NCI-H187 treated with DMSO at 0.1 percent for 48 hours (cell line): ENCODE data around the gene BMP2.

Experiments used
- DNase-seq: peaks from one replicate; lab custom pipeline; 2025; lab: John Stamatoyannopoulos, UW

Gene BMP2

DNA sequence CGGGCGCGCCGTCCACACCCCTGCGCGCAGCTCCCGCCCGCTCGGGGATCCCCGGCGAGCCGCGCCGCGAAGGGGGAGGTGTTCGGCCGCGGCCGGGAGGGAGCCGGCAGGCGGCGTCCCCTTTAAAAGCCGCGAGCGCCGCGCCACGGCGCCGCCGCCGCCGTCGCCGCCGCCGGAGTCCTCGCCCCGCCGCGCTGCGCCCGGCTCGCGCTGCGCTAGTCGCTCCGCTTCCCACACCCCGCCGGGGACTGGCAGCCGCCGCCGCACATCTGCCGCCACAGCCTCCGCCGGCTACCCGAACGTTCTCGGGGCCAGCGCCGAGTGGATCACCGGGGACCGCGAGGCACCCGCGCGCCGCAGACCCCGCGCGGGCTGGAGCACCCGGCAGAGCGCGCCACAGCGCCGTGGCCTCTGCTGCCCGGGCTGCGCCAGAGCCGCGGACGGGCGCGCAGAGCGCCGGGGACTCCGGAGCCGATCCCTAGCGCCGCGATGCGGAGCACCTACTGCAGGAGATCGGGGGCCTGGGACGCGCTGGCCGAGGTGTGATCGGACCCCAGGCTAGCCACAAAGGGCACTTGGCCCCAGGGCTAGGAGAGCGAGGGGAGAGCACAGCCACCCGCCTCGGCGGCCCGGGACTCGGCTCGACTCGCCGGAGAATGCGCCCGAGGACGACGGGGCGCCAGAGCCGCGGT is at the start of gene BMP2:
BMP2 (plus strand) TSS at position 151 of the 692 bp plus-strand sequence. CDS start 2,441 bp downstream, outside the sequence.
- DNase-seq = no peak

DNA sequence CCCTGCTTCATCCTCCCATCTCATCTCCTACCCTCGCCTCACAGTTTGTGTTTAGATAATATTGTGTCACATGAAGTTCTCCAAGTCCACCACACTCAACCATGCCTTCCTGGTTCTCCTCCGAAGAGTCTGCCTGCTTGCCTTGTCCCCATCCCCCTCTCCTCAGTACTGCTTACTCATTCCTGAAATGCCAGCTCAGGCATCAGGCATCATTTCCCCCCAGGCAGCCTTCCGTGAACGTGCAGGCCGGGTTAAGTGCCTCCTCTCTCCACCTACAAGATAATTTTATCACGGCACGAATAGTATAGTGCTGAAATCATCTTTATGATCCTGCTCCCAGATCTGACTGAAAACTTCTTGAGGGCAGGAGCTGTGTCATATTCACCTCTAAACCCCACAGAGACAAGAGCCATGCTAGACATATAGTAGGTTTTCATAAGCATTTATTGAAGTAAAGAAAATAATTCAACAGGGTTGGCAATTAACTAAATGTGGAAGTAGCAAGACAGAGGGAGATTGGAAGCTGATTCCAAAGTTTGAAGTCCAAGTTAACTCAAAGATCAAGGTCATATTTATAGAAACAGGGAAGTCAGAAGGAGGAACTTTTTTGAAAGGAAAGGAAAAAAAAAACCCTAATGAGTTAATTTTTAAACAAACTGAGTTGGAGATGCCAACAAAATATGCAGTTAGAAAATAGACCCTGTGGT is 48.7 kb upstream of the BMP2 start:
- no peak for DNase-seq

DNA sequence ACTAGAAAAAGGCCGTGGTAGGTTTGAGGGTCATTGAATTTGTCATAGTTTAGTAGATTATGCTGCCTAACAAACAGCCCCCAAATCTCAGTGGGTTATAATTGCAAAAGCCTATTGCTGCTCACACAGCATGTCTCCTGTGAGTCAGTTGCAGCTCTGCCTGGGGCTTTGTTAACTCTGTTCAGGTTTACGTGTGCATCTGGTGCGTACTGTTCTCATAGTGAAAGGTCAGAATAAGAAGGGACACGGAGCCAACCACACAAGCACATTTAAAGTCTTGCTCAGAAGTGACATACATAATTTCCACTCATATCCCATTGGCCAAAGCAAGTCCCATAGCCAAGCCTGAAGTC is 48.1 kb upstream of the BMP2 start:
- DNase-seq = no peak

DNA sequence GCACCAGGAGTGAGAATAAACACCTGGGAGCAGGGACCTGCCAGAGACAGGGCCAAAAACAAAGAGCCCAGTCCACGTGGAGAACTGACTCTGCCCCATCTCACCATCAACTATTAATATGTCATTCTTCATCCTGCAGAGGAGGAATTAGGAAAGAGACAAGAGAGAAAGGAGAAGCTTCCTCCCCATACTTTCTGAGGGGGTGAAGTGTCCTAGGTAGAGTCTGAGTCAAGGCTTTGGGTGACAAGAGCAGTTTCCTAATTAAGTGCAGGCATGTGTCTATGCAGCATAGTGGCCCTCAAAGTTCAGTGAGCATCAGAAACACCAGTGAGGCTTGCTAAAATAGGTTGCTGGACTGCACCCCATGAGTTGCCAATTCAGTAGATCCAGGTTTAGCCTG is 40.7 kb upstream of the BMP2 start:
- DNase-seq = no peak

GRCh38 chr20:6730672-6731328 is 36.7 kb upstream of the BMP2 start:
- DNase-seq = no peak

DNA sequence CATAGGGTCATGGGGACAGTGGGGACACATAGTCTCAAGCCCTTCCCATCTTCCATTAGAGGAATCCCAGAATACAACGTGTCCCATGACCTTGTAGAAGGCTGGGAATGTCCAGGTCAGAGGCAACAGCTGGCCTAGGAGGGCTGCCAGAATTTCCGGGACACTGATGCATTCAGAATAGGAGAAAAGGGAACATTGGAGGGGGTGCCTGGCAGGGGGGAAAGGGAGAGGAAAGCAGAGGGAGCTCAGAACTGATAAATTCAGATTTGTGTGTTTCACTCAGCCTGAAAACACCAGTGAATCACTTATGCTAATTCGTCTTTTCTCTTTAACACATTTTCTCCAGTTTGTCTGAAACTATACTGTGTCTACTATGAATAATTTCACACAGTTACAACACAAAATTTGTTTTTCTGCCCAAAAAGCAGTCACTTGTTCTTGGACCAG is 35.5 kb upstream of the BMP2 start:
- DNase-seq = no peak

DNA sequence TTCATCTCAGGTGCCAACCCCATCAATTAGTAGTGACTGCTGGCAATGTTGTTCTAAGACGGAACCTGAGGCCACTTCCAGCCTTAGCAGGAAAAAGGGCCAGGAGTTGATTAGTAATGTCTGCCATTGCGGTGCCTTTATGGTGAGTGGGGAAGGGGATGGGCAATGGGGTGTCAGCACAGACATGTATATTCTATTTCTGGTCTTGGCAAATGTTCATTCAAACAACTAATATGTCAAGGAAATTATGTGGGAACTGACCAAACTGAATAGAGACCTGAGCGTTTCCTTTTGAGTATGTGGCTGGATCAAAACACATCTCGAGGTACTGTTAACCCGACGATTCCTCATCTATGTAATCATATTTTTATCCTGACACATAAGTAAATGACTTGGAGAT is 34.6 kb upstream of the BMP2 start:
- DNase-seq = no peak

DNA sequence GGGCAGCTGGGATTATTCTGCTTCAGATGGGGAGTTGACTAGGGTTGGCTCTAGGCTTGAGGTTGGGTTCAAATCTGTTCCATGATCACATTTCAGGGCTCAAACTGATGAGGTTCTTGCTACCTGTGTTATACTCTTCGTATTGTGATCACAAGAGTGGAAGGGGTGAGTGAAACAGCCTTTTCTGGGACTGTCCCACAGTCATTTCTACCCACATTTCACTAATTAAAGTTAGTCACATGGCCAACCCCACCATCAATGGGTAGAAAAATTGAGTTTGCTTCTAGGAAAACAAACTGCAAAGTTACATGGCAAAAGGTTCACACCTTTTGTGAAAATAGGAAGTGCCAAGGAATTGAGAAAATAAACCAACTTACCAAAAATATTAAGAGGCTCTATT is 33.5 kb upstream of the BMP2 start:
- no peak for DNase-seq

DNA sequence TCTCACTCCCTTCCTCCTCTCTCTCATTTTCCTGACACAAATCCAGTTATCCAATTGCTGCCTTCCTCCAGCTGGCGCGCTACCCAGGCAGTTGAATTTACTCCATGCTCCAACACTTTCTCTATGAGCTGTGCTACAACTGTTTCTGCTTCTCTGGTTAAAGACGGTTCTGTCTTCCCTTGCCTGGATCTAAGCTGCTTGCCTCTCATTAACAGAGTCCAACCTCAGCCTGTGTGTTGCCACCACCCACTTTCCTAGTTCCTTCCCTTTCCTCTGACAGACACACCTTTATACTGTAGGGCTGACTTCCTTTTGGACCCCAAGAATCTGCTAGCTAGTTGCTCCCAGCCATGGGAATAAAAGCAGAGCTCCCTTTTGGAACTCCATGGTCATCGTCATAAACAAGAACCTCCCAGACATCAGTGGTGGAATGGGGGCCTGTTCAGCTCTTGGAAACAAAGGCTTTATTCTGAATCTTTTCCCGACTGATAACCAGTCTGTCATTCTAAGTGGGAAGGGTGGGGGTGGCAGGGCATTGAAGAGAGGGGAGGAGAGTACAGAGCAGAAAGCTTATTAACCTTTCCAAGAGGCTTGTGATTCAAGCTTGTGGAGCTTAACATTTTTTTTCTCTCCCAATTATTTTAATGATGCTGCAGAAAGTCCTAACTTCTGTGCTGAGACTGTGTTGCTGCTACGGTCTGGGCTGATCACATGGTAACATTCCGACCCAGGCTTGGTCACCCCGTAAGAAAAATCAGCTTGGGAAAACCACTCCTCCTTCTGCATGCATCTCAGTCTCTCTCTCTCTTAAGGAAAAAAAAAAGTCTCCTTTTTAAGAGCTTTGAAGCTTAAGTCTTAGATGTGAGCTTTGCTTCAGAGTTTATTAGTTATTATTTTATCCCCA is 31.3 kb upstream of the BMP2 start:
- no peak for DNase-seq

- DNase-seq = no peak
These were observed 28.1 kb upstream of the BMP2 start for GRCh38 chr20:6739406-6739805.

- DNase-seq = no peak
These were observed 27.4 kb upstream of the BMP2 start for GRCh38 chr20:6740096-6740495.

- DNase-seq = no peak
These were observed 23.3 kb upstream of the BMP2 start for GRCh38 chr20:6744180-6744579.

GRCh38 chr20:6744805-6745204 is 22.7 kb upstream of the BMP2 start:
- no peak for DNase-seq

DNA sequence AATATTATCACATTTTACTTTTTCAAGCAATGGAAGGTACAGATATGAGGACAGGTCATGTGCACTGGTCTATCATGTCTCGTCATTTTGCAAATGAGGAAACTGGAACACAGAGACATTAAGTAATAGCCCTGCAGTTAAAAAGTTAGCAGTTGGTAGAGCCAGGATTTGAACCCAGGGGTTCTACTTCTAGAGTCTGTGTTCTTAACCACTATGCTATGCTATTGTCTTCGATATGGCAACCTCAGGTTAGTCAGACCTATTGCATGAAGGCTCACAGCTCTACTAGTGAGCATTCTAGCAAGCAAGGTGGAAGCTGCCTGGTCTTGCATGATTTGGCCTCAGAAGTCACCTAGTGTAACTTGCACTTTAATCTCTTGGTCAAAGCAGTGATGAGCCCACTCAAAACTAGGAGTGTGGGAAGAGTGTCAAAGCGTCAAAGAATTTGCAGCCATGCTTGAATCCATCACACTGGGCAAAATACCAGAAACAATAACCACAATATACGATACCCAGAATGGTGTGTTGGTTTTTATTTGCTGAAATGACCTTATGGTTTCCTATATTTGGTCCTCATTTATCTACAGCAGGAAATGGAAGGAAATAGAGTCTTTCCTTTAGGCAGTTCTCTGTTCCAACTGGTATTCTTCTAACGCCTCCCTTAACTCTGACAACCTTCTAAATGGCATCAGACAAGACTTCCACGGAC is 20.4 kb upstream of the BMP2 start:
- no peak for DNase-seq

- DNase-seq = no peak
These were observed 17.0 kb upstream of the BMP2 start for GRCh38 chr20:6750438-6750837.

GRCh38 chr20:6756693-6757595 is 10.5 kb upstream of the BMP2 start:
- peak; percentile 22 for DNase-seq

- DNase-seq = no peak
These were observed 2.9 kb upstream of the BMP2 start for GRCh38 chr20:6764619-6765018.

DNA sequence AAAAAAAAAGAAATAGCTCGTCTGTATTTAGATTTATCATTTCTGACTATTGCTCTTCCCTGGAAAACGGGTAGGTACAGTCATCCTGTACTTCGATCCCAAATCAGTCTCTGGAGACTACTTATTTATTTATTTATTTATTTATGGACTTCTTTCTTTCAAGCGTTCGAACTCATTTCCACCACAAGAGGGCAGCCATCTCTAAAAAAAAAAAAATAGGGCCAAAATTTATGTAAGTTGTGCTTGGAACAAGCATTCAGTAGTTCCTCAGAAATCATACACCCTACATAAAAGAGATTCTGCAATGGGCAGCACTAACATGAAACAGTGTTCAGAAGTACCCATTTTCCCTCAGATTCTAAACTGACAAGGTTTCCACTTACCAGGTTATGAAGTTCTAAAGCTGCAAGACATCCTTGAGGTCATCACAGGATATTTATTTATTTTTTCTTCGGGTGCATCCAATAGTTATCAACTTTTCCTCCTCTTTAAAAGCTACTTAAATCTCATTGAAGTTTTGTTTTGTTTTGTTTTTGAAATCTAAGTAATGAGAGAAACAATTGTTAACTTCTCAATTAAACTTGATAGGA is 1.9 kb upstream of the BMP2 start:
- peak; percentile 43 for DNase-seq

- no peak for DNase-seq
These were observed 1.1 kb upstream of the BMP2 start for GRCh38 chr20:6766433-6766832.

GRCh38 chr20:6767126-6767535 is 355 bp upstream of the BMP2 start:
- no peak for DNase-seq
